Psoas muscle (tissue), 8 donors: Measurements from ENCODE around the gene LINC00632. TPM values are rescaled to one million over a fixed set of nuclear protein-coding genes. Genes with fewer than 3 reads are reported as not detected.
A peak's percentile ranks its signal among the peaks of the same experiment; 100 is the strongest.

ENCODE experiments used
- ATAC-seq, 4 donors: fragments of 200-7000 bp; cut with Tn5 transposase; one replicate each; pipeline ENCODE4 v1.9.1; 2020; ENCODE audit warnings: moderate library complexity in 3 of 4, mild to moderate bottlenecking in 2 of 4
- DNase-seq, 2 donors: peaks; one replicate each; pipeline ENCODE4 v3.0.0-alpha.2; 2020
- H3K27ac ChIP-seq: fragments of 200-600 bp; one replicate; pipeline ENCODE4 v1.8.0; 2022
- H3K27me3 ChIP-seq, 3 donors: fragments of 200-600 bp in 1 of 3; one replicate each; pipeline versions ENCODE4 v1.6.1 to v1.8.0; 2013 to 2022; ENCODE audit warnings: low read length in 2 of 3, mild to moderate bottlenecking in 2 of 3, moderate library complexity in 1 of 3; ENCODE audit not compliant: insufficient read depth in 3 of 3
- H3K36me3 ChIP-seq, 2 donors: fragments of 200-600 bp in 1 of 2; one replicate each; pipeline versions ENCODE4 v1.6.1 to v1.8.0; 2013 to 2022; ENCODE audit warnings: low read depth in 1 of 2, mild to moderate bottlenecking in 1 of 2, moderate library complexity in 1 of 2; ENCODE audit not compliant: insufficient read depth in 1 of 2
- H3K4me1 ChIP-seq: fragments of 200-600 bp; one replicate; pipeline ENCODE4 v1.8.0; 2022
- H3K4me3 ChIP-seq: fragments of 200-600 bp; one replicate; pipeline ENCODE4 v1.8.0; 2022; ENCODE audit warnings: mild to moderate bottlenecking
- H3K9me3 ChIP-seq: fragments of 200-600 bp; one replicate; pipeline ENCODE4 v1.8.0; 2022
- CTCF ChIP-seq: fragments of 200-600 bp; IDR thresholded peaks from one replicate; pipeline ENCODE4 v1.8.0; 2022; ENCODE audit warnings: antibody characterized with exemption
- WGBS, 3 donors: extraction: QIAGEN DNeasy Blood & Tissue Kit; methylation state at CpG; one replicate each; pipeline versions ENCODE4 v1.1.6 to v1.1.7; 2013; 5-methylcytosine and 5-hydroxymethylcytosine counted together
- intact Hi-C, 2 donors: fragments of 100-400 bp; cut with DNase I; formaldehyde crosslinking; loops; one replicate each; pipeline versions ENCODE4 v1.11.0 to v1.14.2; 2022
- polyA plus RNA-seq, 3 donors: library from polyadenylated mRNA; stranded (reverse); fragments of 200-250 nt; gene quantifications; one replicate each; pipeline ENCODE4 v1.2.3, GENCODE V29; 2013
- total RNA-seq, 4 donors: library from RNA; stranded (reverse); fragmentation: NEBNext Ultra II Directional in 2 of 4; extraction: Animal tissue kit (Norgen Biotek cat#: 25700) in 2 of 4; gene quantifications; one replicate each; pipeline versions ENCODE4 v1.2.1 to v1.2.4, GENCODE V29; 2021 to 2023
- donor health status: healthy with polysubstance abuse.
- donor health status: DM: no; HTN: no; CAD: no; lungs with moderate emphysema.
- donor health status: Bipolar disorder and iron deficiency.
- donor health status: healthy.
- donor health status: DM: yes; HTN: yes; CAD: no.
- donor health status: DM: no; HTN: no; CAD: no.
- donor health status: DM: no; HTN: no; CAD: no.
- donor health status: DM: yes; HTN: yes; CAD: no.

Gene LINC00632
- total and polyA plus RNA-seq, 7 donors, result 0.06 to 56.4 (median 28.5) TPM

- Histone ChIP-seq H3K4me1 (no peaks in the 10 kb centered on the region), H3K27me3 (peaks cover 0 to 11% (median 0%) of the 10 kb centered on the region in 3 donors), H3K9me3 (no peaks in the 10 kb centered on the region), H3K27ac (no peak overlapping the region), H3K36me3 (no peaks in the 10 kb centered on the region), H3K4me3 (no peak overlapping the region)
- ATAC-seq, result peak in 1 of 4 donors; percentile 28
- WGBS, 3 donors, result 48 to 67% (median 55%) methylated on average over 4 of the region's 4 CpGs
- intact Hi-C loops, result no loop called here
- no peak for DNase-seq
- no peak for TF ChIP-seq CTCF
These were observed 13.7 kb downstream of the LINC00632 start for GRCh38 chrX:140723121-140723715.

GRCh38 chrX:140724309-140724708 lies 14.8 kb downstream of the LINC00632 start:
- ATAC-seq, result no peak
- no peaks in the 10 kb centered on the region for H3K9me3 ChIP-seq
- H3K27me3 ChIP-seq, result peaks cover 0 to 11% (median 0%) of the 10 kb centered on the region in 3 donors
- no peak overlapping the region for H3K4me3 ChIP-seq
- 84 to 93% (median 90%) methylated on average over 3 of the region's 3 CpGs for WGBS, 3 donors
- no peak for DNase-seq
- H3K36me3 ChIP-seq, result no peaks in the 10 kb centered on the region
- H3K27ac ChIP-seq, result no peak overlapping the region
- TF ChIP-seq CTCF, result no peak
- intact Hi-C loops, result no loop called here
- H3K4me1 ChIP-seq, result no peaks in the 10 kb centered on the region

GRCh38 chrX:140724736-140725135 lies 15.2 kb downstream of the LINC00632 start:
- WGBS, 3 donors, result 65 to 70% (median 68%) methylated on average over 3 of the region's 3 CpGs
- no peaks in the 10 kb centered on the region for H3K36me3 ChIP-seq
- no peaks in the 10 kb centered on the region for H3K4me1 ChIP-seq
- DNase-seq, result no peak
- intact Hi-C loops, result no loop called here
- H3K27me3 ChIP-seq, result peaks cover 0 to 11% (median 0%) of the 10 kb centered on the region in 3 donors
- no peak overlapping the region for H3K27ac ChIP-seq
- no peak overlapping the region for H3K4me3 ChIP-seq
- TF ChIP-seq CTCF, result no peak
- H3K9me3 ChIP-seq, result no peaks in the 10 kb centered on the region
- no peak for ATAC-seq

GRCh38 chrX:140725500-140725899 lies 15.9 kb downstream of the LINC00632 start:
- intact Hi-C loops, result no loop called here
- ATAC-seq, result no peak
- 93 to 99% (median 96%) methylated on average over 4 of the region's 4 CpGs for WGBS, 3 donors

More at GRCh38 chrX:140725500-140725899, 15.9 kb downstream of the LINC00632 start:
- no peak overlapping the region for H3K4me3 ChIP-seq
- DNase-seq, result no peak
- H3K27me3 ChIP-seq, result peaks cover 0 to 11% (median 0%) of the 10 kb centered on the region in 3 donors
- no peaks in the 10 kb centered on the region for H3K36me3 ChIP-seq
- H3K27ac ChIP-seq, result no peak overlapping the region
- H3K4me1 ChIP-seq, result no peaks in the 10 kb centered on the region
- no peak for TF ChIP-seq CTCF
- no peaks in the 10 kb centered on the region for H3K9me3 ChIP-seq
